Keratinocyte (primary cell): Measurements from ENCODE around the gene ASPHD2.

Source experiments
- CTCF ChIP-seq, 3 experiments: IDR thresholded peaks in 1 of 3; conservative IDR thresholded peaks in 1 of 3; optimal IDR thresholded peaks in 1 of 3; 2 replicates in 2 of 3; 3 replicates in 1 of 3; pipeline versions ENCODE3 to v1.5.1; 2011; ENCODE audit warnings: low read length in 3 of 3, mild to moderate bottlenecking in 3 of 3, moderate library complexity in 2 of 3, control low read depth in 1 of 3, inconsistent platforms in 1 of 3; ENCODE audit not compliant: insufficient read depth in 2 of 3; ENCODE audit errors: extremely low read depth in 1 of 3
- EZH2 ChIP-seq: IDR thresholded peaks from one replicate; pipeline ENCODE4 v1.6.1; 2012; ENCODE audit warnings: inconsistent platforms, mild to moderate bottlenecking, low read length, moderate library complexity

- no peak for TF ChIP-seq EZH2
- TF ChIP-seq CTCF (optimal IDR thresholded peaks at IDR 0.05 in 1 of 3, IDR thresholded peaks at IDR 0.05 in 1 of 3, conservative IDR thresholded peaks at IDR 0.05 in 1 of 3; ENCODE audit: extremely low read depth in 1 of 3, insufficient read depth in 2 of 3, low read length in 3 of 3): no peak
Measured at GRCh38 chr22:26426924-26427323, 2.1 kb upstream of the ASPHD2 start.
